GM12878 (cell line): ENCODE measurements around the gene SUMF1.

Experiments
- CTCF ChIP-seq, 3 experiments: IDR thresholded peaks in 2 of 3; conservative IDR thresholded peaks in 1 of 3; 2 replicates each; pipeline ENCODE4 v1.5.1; 2011; ENCODE audit warnings: low read depth in 3 of 3, low read length in 3 of 3, mild to moderate bottlenecking in 3 of 3, control low read depth in 2 of 3, moderate library complexity in 2 of 3, inconsistent platforms in 1 of 3, mixed read lengths in 1 of 3; ENCODE audit not compliant: control insufficient read depth in 2 of 3, insufficient read depth in 1 of 3; ENCODE audit errors: extremely low read depth in 1 of 3
- EZH2 ChIP-seq: IDR thresholded peaks from 2 replicates; pipeline ENCODE4 v1.6.1; 2012; ENCODE audit warnings: low read depth, mild to moderate bottlenecking, control low read depth, inconsistent platforms, low read length, borderline replicate concordance; ENCODE audit not compliant: control insufficient read depth
- GABPA ChIP-seq: IDR thresholded peaks from 2 replicates; pipeline ENCODE4 v1.6.1; 2014; ENCODE audit warnings: antibody characterized with exemption, low read depth, mild to moderate bottlenecking, inconsistent platforms
- HCFC1 ChIP-seq: fragments of 150-350 bp; IDR thresholded peaks from 2 replicates; pipeline ENCODE4 v1.6.1; 2014; ENCODE audit warnings: low read length
- HDGF ChIP-seq: fragments of 450-650 bp; IDR thresholded peaks from 2 replicates; pipeline ENCODE4 v1.6.1; 2016; ENCODE audit warnings: antibody characterized with exemption
- NR2F1 ChIP-seq: fragments of 450-650 bp; conservative IDR thresholded peaks from 2 replicates; pipeline ENCODE4 v1.6.1; 2017; ENCODE audit warnings: mild to moderate bottlenecking
- NRF1 ChIP-seq: conservative IDR thresholded peaks from 2 replicates; pipeline ENCODE4 v1.6.1; 2011; ENCODE audit warnings: mild to moderate bottlenecking, low read depth, low read length, improper control_type of control experiment
- SKIL ChIP-seq: fragments of 450-650 bp; IDR thresholded peaks from 2 replicates; pipeline ENCODE4 v1.6.1; 2017; ENCODE audit warnings: mild to moderate bottlenecking, low read depth, inconsistent platforms; ENCODE audit not compliant: poor library complexity, severe bottlenecking
- SP1 ChIP-seq: IDR thresholded peaks from one replicate; pipeline ENCODE4 v1.6.1; 2011; ENCODE audit warnings: low read depth, low read length
- USF1 ChIP-seq: IDR thresholded peaks from 2 replicates; pipeline ENCODE4 v1.6.1; 2011; ENCODE audit warnings: borderline replicate concordance, low read depth, mild to moderate bottlenecking, moderate library complexity, mixed read lengths, low read length; ENCODE audit not compliant: insufficient read depth; ENCODE audit errors: extremely low read length
- ZNF274 ChIP-seq: IDR thresholded peaks from one replicate; pipeline ENCODE4 v1.8.0; 2011; ENCODE audit not compliant: insufficient read length, insufficient read depth

DNA sequence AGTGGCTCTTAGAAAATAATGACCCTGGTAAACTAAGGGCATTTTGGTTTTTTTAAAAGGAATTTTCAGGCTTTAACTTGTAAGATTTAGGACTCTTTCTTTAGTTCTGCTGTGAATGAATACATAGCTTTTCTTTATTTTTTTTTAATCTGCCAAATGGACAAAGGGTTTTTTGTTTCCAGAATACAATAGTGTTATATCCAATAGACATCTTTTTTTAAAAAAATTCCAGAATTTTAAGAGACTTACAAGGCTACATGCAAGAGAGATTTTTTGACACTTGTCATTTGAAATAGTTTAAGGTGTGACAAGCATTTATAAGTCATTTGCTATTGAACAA is 125.8 kb downstream of the SUMF1 start:
- TF ChIP-seq SP1 (no peak), NRF1 (no peak), HCFC1 (no peak), CTCF (IDR thresholded peaks at IDR 0.05 in 2 of 3, conservative IDR thresholded peaks at IDR 0.05 in 1 of 3; ENCODE audit: control insufficient read depth in 2 of 3, extremely low read depth in 1 of 3, insufficient read depth in 1 of 3, low read depth in 3 of 3, low read length in 3 of 3) (no peak), EZH2 (no peak), USF1 (no peak), NR2F1 (no peak), GABPA (no peak), ZNF274 (no peak), SKIL (no peak), HDGF (no peak)
